Loucy (cell line): ENCODE results near the gene RGS1.

Experiments used
- H2AFZ ChIP-seq: fragments of 200-600 bp; sonication (generic); 2 replicates; pipeline ENCODE4 v1.6.0; 2016; ENCODE audit warnings: antibody characterized with exemption, mild to moderate bottlenecking, low read length, moderate library complexity
- H3F3A ChIP-seq: fragments of 200-600 bp; 2 replicates; pipeline ENCODE4 v1.6.0; 2016; ENCODE audit warnings: antibody characterized with exemption, low read depth, mild to moderate bottlenecking
- H3K27me3 ChIP-seq: fragments of 200-600 bp; sonication (generic); 2 replicates; pipeline ENCODE4 v1.6.1; 2014; ENCODE audit warnings: low read length, mild to moderate bottlenecking; ENCODE audit not compliant: insufficient read depth, poor library complexity, severe bottlenecking
- H3K36me3 ChIP-seq: fragments of 200-600 bp; sonication (generic); 2 replicates; pipeline ENCODE4 v1.6.1; 2016; ENCODE audit warnings: low read length; ENCODE audit not compliant: insufficient read depth
- H3K4me1 ChIP-seq: fragments of 200-600 bp; sonication (generic); 2 replicates; pipeline ENCODE4 v1.5.1; 2014; ENCODE audit warnings: low read length, mild to moderate bottlenecking; ENCODE audit not compliant: insufficient read depth, poor library complexity, severe bottlenecking
- H3K4me2 ChIP-seq: fragments of 200-600 bp; sonication (generic); 2 replicates; pipeline ENCODE4 v1.6.0; 2014; ENCODE audit warnings: antibody characterized with exemption, low read length, low read depth, mild to moderate bottlenecking; ENCODE audit not compliant: poor library complexity, severe bottlenecking
- H3K4me3 ChIP-seq: fragments of 200-600 bp; sonication (generic); 2 replicates; pipeline ENCODE4 v1.5.1; 2014; ENCODE audit warnings: low read length, mild to moderate bottlenecking, mixed read lengths; ENCODE audit not compliant: poor library complexity, severe bottlenecking
- H3K79me2 ChIP-seq: fragments of 200-600 bp; sonication (generic); 2 replicates; pipeline ENCODE4 v1.6.1; 2014; ENCODE audit warnings: low read length; ENCODE audit not compliant: insufficient read depth
- H3K9ac ChIP-seq: fragments of 200-600 bp; sonication (generic); 2 replicates; pipeline ENCODE4 v1.6.0; 2014; ENCODE audit warnings: mild to moderate bottlenecking, low read depth, low read length, moderate library complexity; ENCODE audit not compliant: poor library complexity, severe bottlenecking
- H3K9me2 ChIP-seq: fragments of 200-600 bp; sonication (generic); replicated peaks from 2 replicates; pipeline ENCODE4 v1.6.1; 2016; ENCODE audit warnings: low read depth, low read length, mixed read lengths
- H3K9me3 ChIP-seq: fragments of 200-600 bp; sonication (generic); 2 replicates; pipeline ENCODE4 v1.6.1; 2014; ENCODE audit warnings: mild to moderate bottlenecking, antibody characterized with exemption, low read length, low read depth; ENCODE audit not compliant: insufficient read depth
- H4K20me1 ChIP-seq: fragments of 200-600 bp; sonication (generic); 2 replicates; pipeline ENCODE4 v1.6.0; 2014; ENCODE audit warnings: antibody characterized with exemption, low read length, mild to moderate bottlenecking; ENCODE audit not compliant: insufficient read depth, poor library complexity, severe bottlenecking
- CTCF ChIP-seq: fragments of 200-600 bp; sonication (generic); conservative IDR thresholded peaks from 2 replicates; pipeline ENCODE4 v1.5.1; 2014; ENCODE audit warnings: mild to moderate bottlenecking, antibody characterized with exemption, low read length
- EZH2phosphoT487 ChIP-seq: fragments of 200-600 bp; IDR thresholded peaks from 2 replicates; pipeline ENCODE4 v1.6.1; 2018; ENCODE audit warnings: antibody characterized with exemption, mild to moderate bottlenecking, moderate library complexity, borderline replicate concordance

RGS1 gene

GRCh38 chr1:192550922-192551534 lies 24.5 kb upstream of the RGS1 start:
- Histone ChIP-seq H3K9ac (peak overlapping the region; percentile 60), H3K9me2 (no peaks in the 10 kb centered on the region), H2AFZ (peak overlapping the region; percentile 54), H3K4me1 (peaks cover 57% of the 10 kb centered on the region), H3K36me3 (no peaks in the 10 kb centered on the region), H3F3A (peaks cover 12% of the 10 kb centered on the region; the same call in 1 of the 2 replicates), H3K4me2 (peak overlapping the region; percentile 69), H3K27me3 (no peaks in the 10 kb centered on the region), H3K9me3 (no peaks in the 10 kb centered on the region), H3K79me2 (no peaks in the 10 kb centered on the region), H3K4me3 (peak overlapping the region; percentile 41), H4K20me1 (no peaks in the 10 kb centered on the region)
- TF ChIP-seq CTCF (no peak), EZH2phosphoT487 (no peak)

- TF ChIP-seq CTCF (no peak), EZH2phosphoT487 (no peak)
- Histone ChIP-seq H3K36me3 (no peaks in the 10 kb centered on the region), H3K4me2 (peak overlapping the region; percentile 61), H3K79me2 (no peaks in the 10 kb centered on the region), H3K4me3 (peak overlapping the region; percentile 19), H3K9ac (no peak overlapping the region), H3K27me3 (no peaks in the 10 kb centered on the region), H3K9me2 (no peaks in the 10 kb centered on the region), H2AFZ (no peak overlapping the region), H3K4me1 (peaks cover 49% of the 10 kb centered on the region), H3K9me3 (no peaks in the 10 kb centered on the region), H3F3A (peaks cover 12% of the 10 kb centered on the region; the same call in 1 of the 2 replicates), H4K20me1 (no peaks in the 10 kb centered on the region)
Observed at GRCh38 chr1:192552760-192553191, 22.8 kb upstream of the RGS1 start.

- no peak overlapping the region for H3K9ac ChIP-seq
- H3K79me2 ChIP-seq, result no peaks in the 10 kb centered on the region
- H3K36me3 ChIP-seq, result no peaks in the 10 kb centered on the region
- no peaks in the 10 kb centered on the region for H3K9me3 ChIP-seq
- H2AFZ ChIP-seq, result no peak overlapping the region
- peaks cover 12% of the 10 kb centered on the region; the same call in 1 of the 2 replicates for H3F3A ChIP-seq
- peak overlapping the region; percentile 61 for H3K4me2 ChIP-seq
- no peaks in the 10 kb centered on the region for H3K9me2 ChIP-seq
- H3K27me3 ChIP-seq, result no peaks in the 10 kb centered on the region
- no peak for TF ChIP-seq CTCF
- TF ChIP-seq EZH2phosphoT487, result no peak
- H3K4me1 ChIP-seq, result peaks cover 53% of the 10 kb centered on the region
- no peaks in the 10 kb centered on the region for H4K20me1 ChIP-seq
- H3K4me3 ChIP-seq, result no peak overlapping the region
Observed at GRCh38 chr1:192553741-192554140, 21.8 kb upstream of the RGS1 start.
